Right lung (tissue), 5 donors: ENCODE results near the gene VDR. TPM values are rescaled to one million over a fixed set of nuclear protein-coding genes. Genes with fewer than 3 reads are reported as not detected.

ENCODE experiments used
- DNase-seq, 2 donors: peaks; one replicate each; pipeline ENCODE4 v3.0.0-alpha.2; 2013
- polyA plus RNA-seq, 5 donors: library from polyadenylated mRNA; unstranded; fragments of 120-200 nt; gene quantifications; one replicate each; pipeline versions ENCODE4 v1.2.1 to v1.2.3, GENCODE V29; 2013; ENCODE audit warnings: inconsistent platforms in 1 of 5, low replicate concordance in 1 of 5; ENCODE audit not compliant: insufficient read length in 5 of 5, insufficient read depth in 1 of 5

Gene VDR
- polyA plus RNA-seq, 5 donors = 1.2 to 1.9 (median 1.6) TPM

GRCh38 chr12:47894068-47894467, 10.7 kb downstream of the VDR start:
- DNase-seq = no peak

- DNase-seq = no peak
Measured at GRCh38 chr12:47892819-47893218, 12.0 kb downstream of the VDR start.

GRCh38 chr12:47891356-47891755, 13.4 kb downstream of the VDR start:
- DNase-seq = no peak

- no peak for DNase-seq
Measured at GRCh38 chr12:47889040-47889439, 15.8 kb downstream of the VDR start.

GRCh38 chr12:47888153-47888819, 16.5 kb downstream of the VDR start:
- DNase-seq = no peak

- DNase-seq = no peak
Measured at GRCh38 chr12:47887529-47887928, 17.3 kb downstream of the VDR start.

GRCh38 chr12:47886510-47887240, 18.1 kb downstream of the VDR start:
- DNase-seq = no peak

GRCh38 chr12:47885566-47885965, 19.2 kb downstream of the VDR start:
- DNase-seq = no peak

GRCh38 chr12:47885012-47885501, 19.7 kb downstream of the VDR start:
- DNase-seq = no peak

- no peak for DNase-seq
Measured at GRCh38 chr12:47884501-47884900, 20.3 kb downstream of the VDR start.

- no peak for DNase-seq
Measured at GRCh38 chr12:47883663-47884195, 21.1 kb downstream of the VDR start.

GRCh38 chr12:47882781-47883546, 21.8 kb downstream of the VDR start:
- DNase-seq = peak in 1 of 2 donors; percentile 27

- DNase-seq = no peak
Measured at GRCh38 chr12:47881826-47882427, 22.9 kb downstream of the VDR start.

GRCh38 chr12:47881051-47881450, 23.7 kb downstream of the VDR start:
- no peak for DNase-seq

GRCh38 chr12:47878918-47879481, 25.8 kb downstream of the VDR start:
- DNase-seq = no peak

GRCh38 chr12:47878293-47878917, 26.4 kb downstream of the VDR start:
- DNase-seq = no peak

GRCh38 chr12:47877081-47877480, 27.7 kb downstream of the VDR start:
- no peak for DNase-seq

- no peak for DNase-seq
Measured at GRCh38 chr12:47876440-47876960, 28.3 kb downstream of the VDR start.

- no peak for DNase-seq
Measured at GRCh38 chr12:47875746-47876439, 28.9 kb downstream of the VDR start.

GRCh38 chr12:47874316-47874715, 30.5 kb downstream of the VDR start:
- DNase-seq = no peak
